Measurements from ENCODE around the gene EDDM13. TPM values are rescaled to one million over a fixed set of nuclear protein-coding genes. Genes with fewer than 3 reads are reported as not detected.

The EDDM13 gene
- total and polyA plus RNA-seq, 2 donors from 2014 or later = 0.54 to 1.6 TPM

- Histone ChIP-seq H3K4me1 (ENCODE audit: control insufficient read depth in 2 of 3, insufficient read depth in 2 of 3, low read depth in 1 of 3, low read length in 3 of 3) (no peaks in the 10 kb centered on the region), H3K27me3 (ENCODE audit: control insufficient read depth, insufficient read depth, low read length) (no peaks in the 10 kb centered on the region), H3K9ac (ENCODE audit: low read length in 3 of 3) (no peak overlapping the region), H3K9me3 (ENCODE audit: control insufficient read depth in 2 of 3, insufficient read depth in 1 of 3, low read length in 3 of 3) (no peaks in the 10 kb centered on the region), H3K36me3 (ENCODE audit: control insufficient read depth in 2 of 3, insufficient read depth in 3 of 3, low read length in 3 of 3) (no peaks in the 10 kb centered on the region), H3K27ac (ENCODE audit: low read depth in 2 of 2, low read length in 2 of 2) (no peak overlapping the region), H3K4me3 (ENCODE audit: low read length in 3 of 3) (no peak overlapping the region)
- intact Hi-C loops (cut with DNase I) = no loop called here
- FAIRE-seq (no peak), DNase-seq (peak in 1 of 5 donors; percentile 59)
- TF ChIP-seq, protein P1, sequence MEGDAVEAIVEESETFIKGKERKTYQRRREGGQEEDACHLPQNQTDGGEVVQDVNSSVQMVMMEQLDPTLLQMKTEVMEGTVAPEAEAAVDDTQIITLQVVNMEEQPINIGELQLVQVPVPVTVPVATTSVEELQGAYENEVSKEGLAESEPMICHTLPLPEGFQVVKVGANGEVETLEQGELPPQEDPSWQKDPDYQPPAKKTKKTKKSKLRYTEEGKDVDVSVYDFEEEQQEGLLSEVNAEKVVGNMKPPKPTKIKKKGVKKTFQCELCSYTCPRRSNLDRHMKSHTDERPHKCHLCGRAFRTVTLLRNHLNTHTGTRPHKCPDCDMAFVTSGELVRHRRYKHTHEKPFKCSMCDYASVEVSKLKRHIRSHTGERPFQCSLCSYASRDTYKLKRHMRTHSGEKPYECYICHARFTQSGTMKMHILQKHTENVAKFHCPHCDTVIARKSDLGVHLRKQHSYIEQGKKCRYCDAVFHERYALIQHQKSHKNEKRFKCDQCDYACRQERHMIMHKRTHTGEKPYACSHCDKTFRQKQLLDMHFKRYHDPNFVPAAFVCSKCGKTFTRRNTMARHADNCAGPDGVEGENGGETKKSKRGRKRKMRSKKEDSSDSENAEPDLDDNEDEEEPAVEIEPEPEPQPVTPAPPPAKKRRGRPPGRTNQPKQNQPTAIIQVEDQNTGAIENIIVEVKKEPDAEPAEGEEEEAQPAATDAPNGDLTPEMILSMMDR (IDR thresholded peaks at IDR 0.05; ENCODE audit: borderline replicate concordance, extremely low read depth, insufficient read depth) = no peak
Measured at GRCh38 chr19:56271151-56271550, 1.4 kb upstream of the EDDM13 start.

- TF ChIP-seq, protein P1 (IDR thresholded peaks at IDR 0.05; ENCODE audit: borderline replicate concordance, extremely low read depth, insufficient read depth) = no peak
- Histone ChIP-seq H3K36me3 (ENCODE audit: control insufficient read depth in 2 of 3, insufficient read depth in 3 of 3, low read length in 3 of 3) (peaks cover 0 to 2% (median 0%) of the 10 kb centered on the region in 3 donors), H3K4me1 (ENCODE audit: control insufficient read depth in 2 of 3, insufficient read depth in 2 of 3, low read depth in 1 of 3, low read length in 3 of 3) (no peaks in the 10 kb centered on the region), H3K4me3 (ENCODE audit: low read length in 3 of 3) (no peak overlapping the region), H3K9ac (ENCODE audit: low read length in 3 of 3) (no peak overlapping the region), H3K27ac (ENCODE audit: low read depth in 2 of 2, low read length in 2 of 2) (no peak overlapping the region), H3K9me3 (ENCODE audit: control insufficient read depth in 2 of 3, insufficient read depth in 1 of 3, low read length in 3 of 3) (no peaks in the 10 kb centered on the region), H3K27me3 (ENCODE audit: control insufficient read depth, insufficient read depth, low read length) (no peaks in the 10 kb centered on the region)
- FAIRE-seq = no peak
- no peak for DNase-seq
- intact Hi-C loops (cut with DNase I) = no loop called here
Measured at GRCh38 chr19:56273563-56274117, 1.1 kb downstream of the EDDM13 start.

- no peak for DNase-seq
- Histone ChIP-seq H3K27ac (ENCODE audit: low read depth in 2 of 2, low read length in 2 of 2) (no peak overlapping the region), H3K9ac (ENCODE audit: low read length in 3 of 3) (no peak overlapping the region), H3K9me3 (ENCODE audit: control insufficient read depth in 2 of 3, insufficient read depth in 1 of 3, low read length in 3 of 3) (no peaks in the 10 kb centered on the region), H3K4me1 (ENCODE audit: control insufficient read depth in 2 of 3, insufficient read depth in 2 of 3, low read depth in 1 of 3, low read length in 3 of 3) (no peaks in the 10 kb centered on the region), H3K4me3 (ENCODE audit: low read length in 3 of 3) (no peak overlapping the region), H3K36me3 (ENCODE audit: control insufficient read depth in 2 of 3, insufficient read depth in 3 of 3, low read length in 3 of 3) (peaks cover 0 to 3% (median 0%) of the 10 kb centered on the region in 3 donors), H3K27me3 (ENCODE audit: control insufficient read depth, insufficient read depth, low read length) (no peaks in the 10 kb centered on the region)
- no peak for FAIRE-seq
- intact Hi-C loops (cut with DNase I) = no loop called here
- TF ChIP-seq, protein P1 (IDR thresholded peaks at IDR 0.05; ENCODE audit: borderline replicate concordance, extremely low read depth, insufficient read depth) = no peak
Measured at GRCh38 chr19:56282809-56283208, 10.3 kb downstream of the EDDM13 start.

DNA sequence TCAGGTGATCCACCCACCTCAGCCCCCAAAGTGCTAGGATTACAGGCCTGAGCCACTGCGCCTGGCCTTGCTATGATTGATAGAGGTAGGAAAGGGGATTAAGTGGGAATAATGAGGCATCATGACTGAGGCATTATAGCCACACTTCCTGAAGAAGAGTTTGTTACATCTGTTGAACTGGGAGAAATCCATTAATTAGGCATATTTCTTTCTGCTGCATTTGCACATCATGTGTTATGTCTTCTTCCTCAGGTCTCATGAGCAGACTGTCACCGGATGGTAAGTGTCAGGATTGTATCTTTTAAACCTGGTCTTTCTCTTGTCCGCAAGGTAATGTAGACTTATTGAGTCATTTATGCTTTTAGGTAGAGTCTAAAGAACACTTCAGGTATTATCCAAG, 12.2 kb downstream of the EDDM13 start:
- no peak overlapping the region for H3K27ac ChIP-seq (ENCODE audit: low read depth in 2 of 2, low read length in 2 of 2)
- no peaks in the 10 kb centered on the region for H3K9me3 ChIP-seq (ENCODE audit: control insufficient read depth in 2 of 3, insufficient read depth in 1 of 3, low read length in 3 of 3)
- no peaks in the 10 kb centered on the region for H3K27me3 ChIP-seq (ENCODE audit: control insufficient read depth, insufficient read depth, low read length)
- FAIRE-seq = no peak
- H3K9ac ChIP-seq (ENCODE audit: low read length in 3 of 3) = no peak overlapping the region
- DNase-seq = no peak
- H3K4me1 ChIP-seq (ENCODE audit: control insufficient read depth in 2 of 3, insufficient read depth in 2 of 3, low read depth in 1 of 3, low read length in 3 of 3) = no peaks in the 10 kb centered on the region
- intact Hi-C loops (cut with DNase I) = no loop called here
- TF ChIP-seq, protein P1 (IDR thresholded peaks at IDR 0.05; ENCODE audit: borderline replicate concordance, extremely low read depth, insufficient read depth) = no peak
- H3K36me3 ChIP-seq (ENCODE audit: control insufficient read depth in 2 of 3, insufficient read depth in 3 of 3, low read length in 3 of 3) = peaks cover 0 to 3% (median 0%) of the 10 kb centered on the region in 3 donors
- no peak overlapping the region for H3K4me3 ChIP-seq (ENCODE audit: low read length in 3 of 3)

Measured in kidney (tissue), 14 donors.